SH-SY5Y (cell line): ENCODE data around the gene ATP12A.

Experiments used
- GATA2 ChIP-seq: IDR thresholded peaks from 2 replicates; pipeline ENCODE4 v1.6.1; 2011; ENCODE audit warnings: mild to moderate bottlenecking, low read depth, low read length
- GATA3 ChIP-seq: IDR thresholded peaks from 2 replicates; pipeline ENCODE4 v1.6.1; 2011; ENCODE audit warnings: low read depth, mild to moderate bottlenecking, low read length, moderate library complexity

DNA sequence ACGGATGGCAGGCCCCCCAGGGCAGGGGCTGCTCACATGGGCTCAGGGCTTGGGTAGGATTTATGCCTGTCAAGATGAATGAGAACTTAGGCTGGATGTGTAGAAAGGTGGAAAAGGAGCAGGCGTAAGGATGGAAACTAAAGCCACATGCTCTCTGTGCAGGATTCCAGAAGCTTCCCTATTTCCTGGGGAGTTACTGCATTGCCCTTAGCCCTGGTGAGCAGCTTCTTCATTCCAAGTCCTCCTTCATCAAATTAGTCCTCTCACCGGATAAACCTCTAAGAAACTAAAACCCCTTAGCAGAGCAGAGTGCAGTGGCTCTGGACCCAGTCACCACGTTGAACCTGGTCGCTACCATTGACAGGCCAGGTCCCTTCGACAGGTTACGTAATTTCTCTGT lies 7.4 kb downstream of the ATP12A start:
- no peak for TF ChIP-seq GATA3
- no peak for TF ChIP-seq GATA2
